ENCODE data around the gene AIFM3. TPM values are rescaled to one million over a fixed set of nuclear protein-coding genes. Genes with fewer than 3 reads are reported as not detected.

The AIFM3 gene
- total RNA-seq, 1 experiment from 2014 or later = 2.6 TPM

DNA sequence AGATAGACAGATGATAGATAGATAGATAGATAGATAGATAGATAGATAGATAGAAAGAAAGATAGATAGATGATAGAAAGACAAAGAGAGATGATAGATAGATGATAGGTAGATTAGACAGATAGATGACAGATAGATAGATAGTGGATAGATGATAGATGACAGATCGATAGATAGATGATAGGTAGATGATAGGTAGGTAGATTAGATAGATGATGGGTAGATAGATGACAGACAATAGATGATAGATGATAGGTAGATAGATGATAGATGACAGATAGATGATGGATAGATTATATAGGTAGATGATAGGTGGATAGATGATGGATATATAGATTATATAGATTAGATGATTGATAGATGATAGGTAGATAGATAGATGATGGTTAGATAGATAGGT lies 19.3 kb downstream of the AIFM3 start (continued):
- TF ChIP-seq ZNF532 (CRISPR knock-in tag; IDR thresholded peaks at IDR 0.05; ENCODE audit: borderline replicate concordance) (no peak), FOXK1 (CRISPR knock-in tag; IDR thresholded peaks at IDR 0.05) (no peak), GTF2I (CRISPR knock-in tag; conservative IDR thresholded peaks at IDR 0.05) (no peak)

DNA sequence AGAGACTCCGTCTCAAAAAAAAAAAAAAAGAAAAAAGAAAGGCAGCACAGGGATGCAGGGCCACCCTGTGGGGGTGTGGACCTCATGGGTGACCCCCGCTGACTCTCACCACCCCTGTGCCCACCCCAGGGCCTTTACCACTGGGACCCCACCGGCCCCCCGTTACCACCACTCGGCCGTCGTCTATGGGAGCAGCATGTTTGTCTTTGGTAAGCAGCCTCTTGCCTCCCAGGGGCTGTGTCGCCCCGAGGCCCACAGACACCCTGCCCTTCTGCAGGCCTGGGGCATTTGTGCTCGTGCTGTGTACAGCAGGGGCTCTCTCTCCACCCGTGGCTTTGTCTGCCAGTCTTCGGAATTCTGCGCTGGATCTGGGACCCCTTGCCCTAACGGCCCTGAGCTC lies 20.3 kb downstream of the AIFM3 start:
- peaks cover 3% of the 10 kb centered on the region for H3K27me3 Mint-ChIP-seq (ENCODE audit: low read depth)
- no peak for DNase-seq (ENCODE audit: low spot score)
- no peak for ATAC-seq
- peaks cover 6% of the 10 kb centered on the region for H3K4me1 Mint-ChIP-seq
- no peak for TF ChIP-seq FOXP1 (CRISPR knock-in tag; IDR thresholded peaks at IDR 0.05; ENCODE audit: borderline replicate concordance)
- TF ChIP-seq RELA (CRISPR knock-in tag; IDR thresholded peaks at IDR 0.05; ENCODE audit: borderline replicate concordance) = no peak
- TF ChIP-seq ELF4 (CRISPR knock-in tag; IDR thresholded peaks at IDR 0.05; ENCODE audit: low read depth) = no peak
- TF ChIP-seq TCF7 (CRISPR knock-in tag; IDR thresholded peaks at IDR 0.05; ENCODE audit: low read depth) = no peak
- no peak for TF ChIP-seq NFE2L1 (CRISPR knock-in tag; IDR thresholded peaks at IDR 0.05)
- no peak for TF ChIP-seq ZNF232 (CRISPR knock-in tag; IDR thresholded peaks at IDR 0.05)
- TF ChIP-seq ERG (CRISPR knock-in tag; IDR thresholded peaks at IDR 0.05) = no peak
- no peak for TF ChIP-seq ZNF532 (CRISPR knock-in tag; IDR thresholded peaks at IDR 0.05; ENCODE audit: borderline replicate concordance)
- TF ChIP-seq FOXK1 (CRISPR knock-in tag; IDR thresholded peaks at IDR 0.05) = no peak
- ChIA-PET POLR2A (no interaction called here), CTCF (no interaction called here)
- H3K4me3 Mint-ChIP-seq = no peak overlapping the region
- H3K27ac Mint-ChIP-seq = no peak overlapping the region
- peaks cover 19% of the 10 kb centered on the region for H3K36me3 Mint-ChIP-seq
- no peaks in the 10 kb centered on the region for H3K9me3 Mint-ChIP-seq

GRCh38 chr22:20988573-20989322 lies 21.7 kb downstream of the AIFM3 start:
- Mint-ChIP-seq H3K4me1 (no peaks in the 10 kb centered on the region), H3K4me3 (no peak overlapping the region), H3K36me3 (peaks cover 18% of the 10 kb centered on the region), H3K27me3 (ENCODE audit: low read depth) (no peaks in the 10 kb centered on the region; the same call in 1 of the 2 replicates), H3K9me3 (no peaks in the 10 kb centered on the region), H3K27ac (no peak overlapping the region)
- TF ChIP-seq NR2C2 (CRISPR knock-in tag; IDR thresholded peaks at IDR 0.05) = no peak
- no peak for TF ChIP-seq HMGA2 (CRISPR knock-in tag; IDR thresholded peaks at IDR 0.05)
- TF ChIP-seq, protein P1, sequence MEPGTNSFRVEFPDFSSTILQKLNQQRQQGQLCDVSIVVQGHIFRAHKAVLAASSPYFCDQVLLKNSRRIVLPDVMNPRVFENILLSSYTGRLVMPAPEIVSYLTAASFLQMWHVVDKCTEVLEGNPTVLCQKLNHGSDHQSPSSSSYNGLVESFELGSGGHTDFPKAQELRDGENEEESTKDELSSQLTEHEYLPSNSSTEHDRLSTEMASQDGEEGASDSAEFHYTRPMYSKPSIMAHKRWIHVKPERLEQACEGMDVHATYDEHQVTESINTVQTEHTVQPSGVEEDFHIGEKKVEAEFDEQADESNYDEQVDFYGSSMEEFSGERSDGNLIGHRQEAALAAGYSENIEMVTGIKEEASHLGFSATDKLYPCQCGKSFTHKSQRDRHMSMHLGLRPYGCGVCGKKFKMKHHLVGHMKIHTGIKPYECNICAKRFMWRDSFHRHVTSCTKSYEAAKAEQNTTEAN (CRISPR knock-in tag; IDR thresholded peaks at IDR 0.05) = no peak
- no peak for TF ChIP-seq PRRX2 (CRISPR knock-in tag; IDR thresholded peaks at IDR 0.05)
- TF ChIP-seq, protein P2, sequence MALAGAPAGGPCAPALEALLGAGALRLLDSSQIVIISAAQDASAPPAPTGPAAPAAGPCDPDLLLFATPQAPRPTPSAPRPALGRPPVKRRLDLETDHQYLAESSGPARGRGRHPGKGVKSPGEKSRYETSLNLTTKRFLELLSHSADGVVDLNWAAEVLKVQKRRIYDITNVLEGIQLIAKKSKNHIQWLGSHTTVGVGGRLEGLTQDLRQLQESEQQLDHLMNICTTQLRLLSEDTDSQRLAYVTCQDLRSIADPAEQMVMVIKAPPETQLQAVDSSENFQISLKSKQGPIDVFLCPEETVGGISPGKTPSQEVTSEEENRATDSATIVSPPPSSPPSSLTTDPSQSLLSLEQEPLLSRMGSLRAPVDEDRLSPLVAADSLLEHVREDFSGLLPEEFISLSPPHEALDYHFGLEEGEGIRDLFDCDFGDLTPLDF (CRISPR knock-in tag; IDR thresholded peaks at IDR 0.05) = no peak
- TF ChIP-seq OVOL2 (CRISPR knock-in tag; IDR thresholded peaks at IDR 0.05; ENCODE audit: borderline replicate concordance) = no peak
- ChIA-PET CTCF (interaction anchor here (0.7 to 2.6 kb wide), 3 partner anchors 28 to 103 kb away, joined by 3 to 8 read pairs (median 3); no protein-coding TSS in a partner anchor), POLR2A (no interaction called here)
- DNase-seq (ENCODE audit: low spot score) (no peak), ATAC-seq (peak; percentile 64)

Measured in WTC11 (cell line).